ENCODE results near the gene MRPL57. TPM values are rescaled to one million over a fixed set of nuclear protein-coding genes. Genes with fewer than 3 reads are reported as not detected.
"Not testable (repeated sequence)": the region's sequence is repeated elsewhere in the genome, so short reads cannot be mapped to it uniquely, and the experiment has no call there.

The MRPL57 gene
- total RNA-seq = 10 to 100 TPM in 2 of 4 donors, 1 to 10 TPM in 2; 7.2 to 60.0 (median 11.9) TPM

- H3K27ac ChIP-seq = peak within 1 kb of the TSS; percentile 90 to 94
- H3K4me1 ChIP-seq = peaks cover 0 to 7% of the 10 kb centered on the region in 2 donors
- peak; percentile 20 to 69 (median 36) for TF ChIP-seq CTCF (IDR thresholded peaks at IDR 0.05)
- TF ChIP-seq POLR2A (IDR thresholded peaks at IDR 0.05) = peak; percentile 77 to 91
- peak; percentile 86 to 93 for DNase-seq
- H3K27me3 ChIP-seq = no peaks in the 10 kb centered on the region
- intact Hi-C loops (cut with DNase I; ENCODE audit: low total_unique reads) = no loop called here
- H3K36me3 ChIP-seq = no peaks in the 10 kb centered on the region
- peak within 1 kb of the TSS; percentile 68 to 78 for H3K4me3 ChIP-seq
- H3K9me3 ChIP-seq = no peaks in the 10 kb centered on the region
These were observed at the start of gene MRPL57, which contains the start of gene SKA3 for GRCh38 chr13:21176215-21176981. Gene MRPL57 (plus strand): TSS chr13:21176658. CDS start chr13:21176917, 259 bp downstream. Gene SKA3 (minus strand): TSS chr13:21176552. CDS start chr13:21176477, 75 bp downstream.

- Histone ChIP-seq H3K36me3 (no peaks in the 10 kb centered on the region), H3K27me3 (no peaks in the 10 kb centered on the region), H3K4me1 (no peaks in the 10 kb centered on the region), H3K9me3 (no peaks in the 10 kb centered on the region), H3K4me3 (no peak overlapping the region), H3K27ac (no peak overlapping the region)
- TF ChIP-seq CTCF (IDR thresholded peaks at IDR 0.05) (no peak), POLR2A (IDR thresholded peaks at IDR 0.05) (no peak)
- intact Hi-C loops (cut with DNase I; ENCODE audit: low total_unique reads) = loop anchor here (10.0 kb wide), 1 partner anchor 185 kb away; no protein-coding TSS in a partner anchor
- no peak for DNase-seq
These were observed 46.3 kb upstream of the MRPL57 start for GRCh38 chr13:21130116-21130515.

GRCh38 chr13:21133077-21133476 lies 43.4 kb upstream of the MRPL57 start:
- DNase-seq = no peak
- TF ChIP-seq POLR2A (IDR thresholded peaks at IDR 0.05) (no peak), CTCF (IDR thresholded peaks at IDR 0.05) (no peak)
- Histone ChIP-seq H3K4me1 (no peaks in the 10 kb centered on the region), H3K9me3 (no peaks in the 10 kb centered on the region), H3K27me3 (no peaks in the 10 kb centered on the region), H3K4me3 (no peak overlapping the region), H3K36me3 (no peaks in the 10 kb centered on the region), H3K27ac (no peak overlapping the region)
- intact Hi-C loops (cut with DNase I; ENCODE audit: low total_unique reads) = loop anchor here (10.0 kb wide), 1 partner anchor 188 kb away; no protein-coding TSS in a partner anchor

- no peak overlapping the region for H3K27ac ChIP-seq
- no peaks in the 10 kb centered on the region for H3K36me3 ChIP-seq
- no peak for DNase-seq
- no peak for TF ChIP-seq CTCF (IDR thresholded peaks at IDR 0.05)
- TF ChIP-seq POLR2A (IDR thresholded peaks at IDR 0.05) = no peak
- intact Hi-C loops (cut with DNase I; ENCODE audit: low total_unique reads) = loop anchor here (10.0 kb wide), 1 partner anchor 190 kb away; no protein-coding TSS in a partner anchor
- no peaks in the 10 kb centered on the region for H3K9me3 ChIP-seq
- no peaks in the 10 kb centered on the region for H3K27me3 ChIP-seq
- no peaks in the 10 kb centered on the region for H3K4me1 ChIP-seq
- no peak overlapping the region for H3K4me3 ChIP-seq
These were observed 42.0 kb upstream of the MRPL57 start for GRCh38 chr13:21134475-21134874.

- H3K36me3 ChIP-seq, H3K27ac ChIP-seq, H3K4me1 ChIP-seq, H3K9me3 ChIP-seq, H3K27me3 ChIP-seq, DNase-seq, H3K4me3 ChIP-seq: not testable (repeated sequence)
- intact Hi-C loops (cut with DNase I; ENCODE audit: low total_unique reads) = loop anchor here (10.0 kb wide), 1 partner anchor 191 kb away; no protein-coding TSS in a partner anchor
These were observed 40.6 kb upstream of the MRPL57 start for GRCh38 chr13:21135833-21136232.
